Epithelial cell of esophagus (primary cell): ENCODE measurements around the gene REG4.

Source experiments
- DNase-seq: peaks from one replicate; pipeline ENCODE4 v3.0.0; 2010; ENCODE audit warnings: low read depth
- H3K4me3 ChIP-seq: 2 replicates; pipeline ENCODE4 v1.5.1; 2011; ENCODE audit warnings: mild to moderate bottlenecking, low read length, control low read depth
- CTCF ChIP-seq: IDR thresholded peaks from 2 replicates; pipeline ENCODE4 v1.5.1; 2011; ENCODE audit warnings: low read depth, mild to moderate bottlenecking, low read length, control low read depth, inconsistent platforms; ENCODE audit not compliant: insufficient read depth; ENCODE audit errors: missing control alignments

The REG4 gene

GRCh38 chr1:119797606-119798005 is 13.7 kb downstream of the REG4 start:
- DNase-seq = no peak
- TF ChIP-seq CTCF = no peak
- no peak overlapping the region for H3K4me3 ChIP-seq

GRCh38 chr1:119797162-119797561 is 14.1 kb downstream of the REG4 start:
- no peak for TF ChIP-seq CTCF
- DNase-seq = no peak

GRCh38 chr1:119795261-119796200 is 15.7 kb downstream of the REG4 start:
- no peak overlapping the region for H3K4me3 ChIP-seq
- peak; percentile 56 for DNase-seq
- TF ChIP-seq CTCF = no peak

More at GRCh38 chr1:119797162-119797561, 14.1 kb downstream of the REG4 start:
- H3K4me3 ChIP-seq = no peak overlapping the region

- TF ChIP-seq CTCF = no peak
- DNase-seq = no peak
Measured at GRCh38 chr1:119794876-119795240, 16.4 kb downstream of the REG4 start.

GRCh38 chr1:119794230-119794875 is 16.9 kb downstream of the REG4 start:
- no peak for TF ChIP-seq CTCF
- H3K4me3 ChIP-seq = no peak overlapping the region
- DNase-seq = no peak

More at GRCh38 chr1:119794876-119795240, 16.4 kb downstream of the REG4 start:
- no peak overlapping the region for H3K4me3 ChIP-seq

- no peak overlapping the region for H3K4me3 ChIP-seq
- TF ChIP-seq CTCF = no peak
Measured at GRCh38 chr1:119791377-119791776, 19.9 kb downstream of the REG4 start.

More at GRCh38 chr1:119791377-119791776, 19.9 kb downstream of the REG4 start:
- peak; percentile 72 for DNase-seq
